Measurements from ENCODE around the gene SORL1. TPM values are rescaled to one million over a fixed set of nuclear protein-coding genes. Genes with fewer than 3 reads are reported as not detected.

Gene SORL1
- total RNA-seq, 4 donors from 2014 or later: 12.1 to 42.8 (median 21.0) TPM

GRCh38 chr11:121590772-121591404 lies 138.8 kb downstream of the SORL1 start:
- peaks cover 4% of the 10 kb centered on the region for H3K36me3 ChIP-seq
- 93% methylated on average over 12 of the region's 12 CpGs for WGBS
- DNase-seq (ENCODE audit: low spot score in 2 of 2): no peak
- no peaks in the 10 kb centered on the region for H3K9me3 ChIP-seq
- H3K4me3 ChIP-seq: no peak overlapping the region
- H3K4me1 ChIP-seq: peaks cover 10% of the 10 kb centered on the region
- no peaks in the 10 kb centered on the region for H3K27me3 ChIP-seq
- no peak overlapping the region for H3K27ac ChIP-seq
- no peak for TF ChIP-seq EP300 (IDR thresholded peaks at IDR 0.05)
- TF ChIP-seq, protein P1, sequence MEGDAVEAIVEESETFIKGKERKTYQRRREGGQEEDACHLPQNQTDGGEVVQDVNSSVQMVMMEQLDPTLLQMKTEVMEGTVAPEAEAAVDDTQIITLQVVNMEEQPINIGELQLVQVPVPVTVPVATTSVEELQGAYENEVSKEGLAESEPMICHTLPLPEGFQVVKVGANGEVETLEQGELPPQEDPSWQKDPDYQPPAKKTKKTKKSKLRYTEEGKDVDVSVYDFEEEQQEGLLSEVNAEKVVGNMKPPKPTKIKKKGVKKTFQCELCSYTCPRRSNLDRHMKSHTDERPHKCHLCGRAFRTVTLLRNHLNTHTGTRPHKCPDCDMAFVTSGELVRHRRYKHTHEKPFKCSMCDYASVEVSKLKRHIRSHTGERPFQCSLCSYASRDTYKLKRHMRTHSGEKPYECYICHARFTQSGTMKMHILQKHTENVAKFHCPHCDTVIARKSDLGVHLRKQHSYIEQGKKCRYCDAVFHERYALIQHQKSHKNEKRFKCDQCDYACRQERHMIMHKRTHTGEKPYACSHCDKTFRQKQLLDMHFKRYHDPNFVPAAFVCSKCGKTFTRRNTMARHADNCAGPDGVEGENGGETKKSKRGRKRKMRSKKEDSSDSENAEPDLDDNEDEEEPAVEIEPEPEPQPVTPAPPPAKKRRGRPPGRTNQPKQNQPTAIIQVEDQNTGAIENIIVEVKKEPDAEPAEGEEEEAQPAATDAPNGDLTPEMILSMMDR (IDR thresholded peaks at IDR 0.05): no peak
- no peak for TF ChIP-seq POLR2AphosphoS5 (IDR thresholded peaks at IDR 0.05)
- no peak for TF ChIP-seq POLR2A (IDR thresholded peaks at IDR 0.05)

DNA sequence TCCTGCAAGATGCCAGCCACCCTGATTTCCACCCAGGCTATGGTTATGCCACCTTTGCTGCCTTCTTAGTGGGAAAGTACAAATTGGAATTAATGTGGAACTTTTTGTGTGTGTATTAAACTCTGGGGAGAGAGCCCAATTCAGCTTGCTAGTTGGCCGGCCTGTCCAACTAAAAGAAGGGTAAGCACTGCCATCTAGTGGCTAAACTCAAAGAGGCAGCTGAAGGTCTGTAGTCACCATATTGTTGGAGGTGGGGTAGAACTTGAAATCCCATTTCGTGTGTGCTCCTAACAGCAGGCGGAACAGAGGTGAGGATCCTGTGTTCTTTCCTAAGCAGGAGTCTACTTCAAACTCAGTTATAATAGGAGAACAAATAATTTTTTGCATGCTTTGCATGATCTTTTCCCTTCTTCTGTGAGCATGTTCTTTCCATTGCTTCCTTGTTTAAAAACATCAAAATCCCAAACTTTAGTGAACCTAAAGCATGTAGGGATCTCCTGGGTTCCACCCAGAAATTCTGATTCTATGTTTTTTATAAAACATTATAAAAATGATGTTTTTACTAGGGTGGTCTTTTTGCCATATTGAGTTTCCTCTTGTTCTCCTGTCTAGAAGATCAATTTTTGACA lies 139.4 kb downstream of the SORL1 start:
- TF ChIP-seq POLR2AphosphoS5 (IDR thresholded peaks at IDR 0.05): no peak
- TF ChIP-seq, protein P1 (IDR thresholded peaks at IDR 0.05): peak; percentile 64 to 79
- peak in 1 of 2 donors; percentile 74 for DNase-seq (ENCODE audit: low spot score in 2 of 2)
- Histone ChIP-seq H3K4me1 (peaks cover 16% of the 10 kb centered on the region), H3K27me3 (no peaks in the 10 kb centered on the region), H3K27ac (no peak overlapping the region), H3K9me3 (no peaks in the 10 kb centered on the region), H3K36me3 (peaks cover 4% of the 10 kb centered on the region), H3K4me3 (no peak overlapping the region)
- WGBS: 30% methylated on average over 3 of the region's 3 CpGs

GRCh38 chr11:121592708-121593107 lies 140.6 kb downstream of the SORL1 start:
- TF ChIP-seq POLR2AphosphoS5 (IDR thresholded peaks at IDR 0.05): no peak
- no peak for TF ChIP-seq POLR2A (IDR thresholded peaks at IDR 0.05)
- TF ChIP-seq, protein P1 (IDR thresholded peaks at IDR 0.05): no peak
- TF ChIP-seq EP300 (IDR thresholded peaks at IDR 0.05): no peak
- H3K4me1 ChIP-seq: peaks cover 18% of the 10 kb centered on the region
- WGBS: 90% methylated on average over 2 of the region's 2 CpGs
- H3K27me3 ChIP-seq: no peaks in the 10 kb centered on the region
- H3K4me3 ChIP-seq: no peak overlapping the region
- H3K36me3 ChIP-seq: peaks cover 4% of the 10 kb centered on the region
- no peaks in the 10 kb centered on the region for H3K9me3 ChIP-seq
- H3K27ac ChIP-seq: no peak overlapping the region
- no peak for DNase-seq (ENCODE audit: low spot score in 2 of 2)

GRCh38 chr11:121595717-121596161 lies 143.6 kb downstream of the SORL1 start:
- Histone ChIP-seq H3K9me3 (no peaks in the 10 kb centered on the region), H3K36me3 (peaks cover 4% of the 10 kb centered on the region), H3K4me1 (peaks cover 18% of the 10 kb centered on the region), H3K27me3 (no peaks in the 10 kb centered on the region), H3K27ac (no peak overlapping the region), H3K4me3 (no peak overlapping the region)
- WGBS: 57% methylated on average over 15 of the region's 15 CpGs
- DNase-seq (ENCODE audit: low spot score in 2 of 2): no peak
- TF ChIP-seq POLR2A (IDR thresholded peaks at IDR 0.05) (no peak), EP300 (IDR thresholded peaks at IDR 0.05) (peak; percentile 77)
- TF ChIP-seq, protein P1 (IDR thresholded peaks at IDR 0.05): no peak

All from suprapubic skin (tissue), 4 donors.